Neural cell (in vitro differentiated cells): ENCODE results near the gene PTPRN2.

ENCODE experiments used
- CTCF ChIP-seq: fragments of 450-650 bp; IDR thresholded peaks from 2 replicates; pipeline ENCODE4 v1.5.1; 2014; ENCODE audit warnings: antibody characterized with exemption, mild to moderate bottlenecking, moderate library complexity; ENCODE audit not compliant: poor library complexity, severe bottlenecking
- MXI1 ChIP-seq: fragments of 450-650 bp; conservative IDR thresholded peaks from 2 replicates; pipeline ENCODE4 v1.6.1; 2014; ENCODE audit warnings: antibody characterized with exemption, mild to moderate bottlenecking; ENCODE audit not compliant: poor library complexity, severe bottlenecking
- POLR2AphosphoS5 ChIP-seq: IDR thresholded peaks from 2 replicates; pipeline ENCODE4 v1.6.1; 2012

GRCh38 chr7:158310924-158311666 lies 276.5 kb downstream of the PTPRN2 start:
- TF ChIP-seq MXI1 = no peak
- peak; percentile 9 for TF ChIP-seq CTCF
- TF ChIP-seq POLR2AphosphoS5 = peak; percentile 80
